Measurements from ENCODE around the gene SYNE2.

SYNE2 gene

DNA sequence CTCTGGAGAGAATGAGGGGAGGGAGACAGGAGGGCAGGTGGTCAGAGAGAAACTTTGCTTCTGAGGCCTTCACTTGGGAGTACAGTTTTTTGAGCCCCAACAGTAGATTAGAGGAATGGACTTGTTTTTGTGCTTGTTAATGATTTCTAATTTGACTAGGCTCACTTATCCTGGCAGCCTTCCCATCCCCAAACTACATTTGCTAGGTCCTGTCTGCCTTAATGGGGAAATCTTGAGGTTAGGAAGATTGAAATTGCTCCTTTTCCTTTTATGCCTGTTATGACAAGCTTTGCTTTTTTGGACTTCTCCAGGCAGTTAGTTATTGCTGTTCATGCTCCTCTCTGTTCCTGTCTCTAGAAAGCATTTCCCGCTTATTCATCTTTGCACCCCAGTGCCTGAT is 37.7 kb downstream of the SYNE2 start:
- peak overlapping the region; percentile 22; the same call in 1 of the 2 replicates for H3K27ac ChIP-seq (ENCODE audit: low read depth, low read length)
- no peaks in the 10 kb centered on the region for H3K27me3 ChIP-seq (ENCODE audit: low read length)
- no peak overlapping the region for H3K4me3 ChIP-seq (ENCODE audit: insufficient read depth, low read length, poor library complexity, severe bottlenecking)
- TF ChIP-seq, protein P1, sequence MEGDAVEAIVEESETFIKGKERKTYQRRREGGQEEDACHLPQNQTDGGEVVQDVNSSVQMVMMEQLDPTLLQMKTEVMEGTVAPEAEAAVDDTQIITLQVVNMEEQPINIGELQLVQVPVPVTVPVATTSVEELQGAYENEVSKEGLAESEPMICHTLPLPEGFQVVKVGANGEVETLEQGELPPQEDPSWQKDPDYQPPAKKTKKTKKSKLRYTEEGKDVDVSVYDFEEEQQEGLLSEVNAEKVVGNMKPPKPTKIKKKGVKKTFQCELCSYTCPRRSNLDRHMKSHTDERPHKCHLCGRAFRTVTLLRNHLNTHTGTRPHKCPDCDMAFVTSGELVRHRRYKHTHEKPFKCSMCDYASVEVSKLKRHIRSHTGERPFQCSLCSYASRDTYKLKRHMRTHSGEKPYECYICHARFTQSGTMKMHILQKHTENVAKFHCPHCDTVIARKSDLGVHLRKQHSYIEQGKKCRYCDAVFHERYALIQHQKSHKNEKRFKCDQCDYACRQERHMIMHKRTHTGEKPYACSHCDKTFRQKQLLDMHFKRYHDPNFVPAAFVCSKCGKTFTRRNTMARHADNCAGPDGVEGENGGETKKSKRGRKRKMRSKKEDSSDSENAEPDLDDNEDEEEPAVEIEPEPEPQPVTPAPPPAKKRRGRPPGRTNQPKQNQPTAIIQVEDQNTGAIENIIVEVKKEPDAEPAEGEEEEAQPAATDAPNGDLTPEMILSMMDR (IDR thresholded peaks at IDR 0.05; ENCODE audit: insufficient read depth, low read length, poor library complexity, severe bottlenecking), result no peak
- TF ChIP-seq EZH2phosphoT487 (conservative IDR thresholded peaks at IDR 0.05; ENCODE audit: low read length), result no peak
- peak overlapping the region; percentile 3 for H3K4me2 ChIP-seq (ENCODE audit: low read depth, low read length, poor library complexity, severe bottlenecking)
- H3K79me2 ChIP-seq (ENCODE audit: insufficient read depth, low read length), result peaks cover 100% of the 10 kb centered on the region
- H3K36me3 ChIP-seq (ENCODE audit: low read length), result no peaks in the 10 kb centered on the region; the same call in 1 of the 2 replicates
- 0 out of 2 replicates have a peak, but pooled peaks cover 10% of the 10 kb centered on the region for H3F3A ChIP-seq (ENCODE audit: insufficient read depth)
- H3K9me3 ChIP-seq (ENCODE audit: insufficient read depth, low read length), result no peaks in the 10 kb centered on the region
- H3K9me2 ChIP-seq (replicated peaks; ENCODE audit: insufficient read depth, low read length), result no peaks in the 10 kb centered on the region
- no peak overlapping the region for H3K9ac ChIP-seq (ENCODE audit: low read length)
- peaks cover 18% of the 10 kb centered on the region; the same call in 1 of the 2 replicates for H4K20me1 ChIP-seq (ENCODE audit: low read depth, low read length)
- H2AFZ ChIP-seq (ENCODE audit: low read depth, low read length, severe bottlenecking), result no peak overlapping the region

GRCh38 chr14:63891148-63891975 is 38.6 kb downstream of the SYNE2 start:
- no peaks in the 10 kb centered on the region for H3K9me3 ChIP-seq (ENCODE audit: insufficient read depth, low read length)
- H3K79me2 ChIP-seq (ENCODE audit: insufficient read depth, low read length), result peaks cover 100% of the 10 kb centered on the region
- H3K4me3 ChIP-seq (ENCODE audit: insufficient read depth, low read length, poor library complexity, severe bottlenecking), result no peak overlapping the region
- H3K36me3 ChIP-seq (ENCODE audit: low read length), result no peaks in the 10 kb centered on the region; the same call in 1 of the 2 replicates
- H4K20me1 ChIP-seq (ENCODE audit: low read depth, low read length), result peaks cover 12% of the 10 kb centered on the region
- no peaks in the 10 kb centered on the region for H3K9me2 ChIP-seq (replicated peaks; ENCODE audit: insufficient read depth, low read length)
- TF ChIP-seq, protein P1 (IDR thresholded peaks at IDR 0.05; ENCODE audit: insufficient read depth, low read length, poor library complexity, severe bottlenecking), result no peak
- TF ChIP-seq EZH2phosphoT487 (conservative IDR thresholded peaks at IDR 0.05; ENCODE audit: low read length), result no peak
- peak overlapping the region; percentile 3 for H3K4me2 ChIP-seq (ENCODE audit: low read depth, low read length, poor library complexity, severe bottlenecking)
- H3F3A ChIP-seq (ENCODE audit: insufficient read depth), result peaks cover 10% of the 10 kb centered on the region; the same call in 1 of the 2 replicates
- no peaks in the 10 kb centered on the region for H3K27me3 ChIP-seq (ENCODE audit: low read length)
- 0 out of 2 replicates have a peak overlapping the region, but pooled peaks have one; percentile 22 for H3K27ac ChIP-seq (ENCODE audit: low read depth, low read length)
- no peak overlapping the region for H3K9ac ChIP-seq (ENCODE audit: low read length)
- no peak overlapping the region for H2AFZ ChIP-seq (ENCODE audit: low read depth, low read length, severe bottlenecking)

DNA sequence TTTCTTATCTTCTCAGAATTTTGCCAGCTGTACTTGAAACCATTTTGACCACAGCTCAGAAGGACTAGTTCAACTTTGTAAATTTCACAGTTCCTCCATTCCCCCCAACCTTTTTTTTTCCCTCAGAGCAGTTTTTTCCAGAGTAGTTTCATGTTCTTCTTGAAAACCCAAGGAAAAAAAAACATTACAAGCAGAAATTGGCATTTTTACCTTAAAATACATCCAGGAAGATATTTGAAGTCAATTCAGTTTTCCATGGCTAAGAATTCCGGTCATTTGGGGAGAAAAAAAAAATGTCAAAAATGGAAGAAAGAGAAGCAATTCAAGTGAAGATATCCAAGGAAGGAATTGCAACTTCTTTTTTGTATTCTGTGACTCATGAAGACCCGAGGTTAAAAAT is 39.5 kb downstream of the SYNE2 start:
- Histone ChIP-seq H3K36me3 (ENCODE audit: low read length) (no peaks in the 10 kb centered on the region; the same call in 1 of the 2 replicates), H3K4me2 (ENCODE audit: low read depth, low read length, poor library complexity, severe bottlenecking) (no peak overlapping the region), H3F3A (ENCODE audit: insufficient read depth) (peaks cover 10% of the 10 kb centered on the region; the same call in 1 of the 2 replicates), H3K9ac (ENCODE audit: low read length) (no peak overlapping the region), H3K27ac (ENCODE audit: low read depth, low read length) (no peak overlapping the region), H4K20me1 (ENCODE audit: low read depth, low read length) (peaks cover 15% of the 10 kb centered on the region), H3K9me3 (ENCODE audit: insufficient read depth, low read length) (no peaks in the 10 kb centered on the region), H3K79me2 (ENCODE audit: insufficient read depth, low read length) (peaks cover 100% of the 10 kb centered on the region), H3K9me2 (replicated peaks; ENCODE audit: insufficient read depth, low read length) (no peaks in the 10 kb centered on the region), H3K4me3 (ENCODE audit: insufficient read depth, low read length, poor library complexity, severe bottlenecking) (no peak overlapping the region), H3K27me3 (ENCODE audit: low read length) (no peaks in the 10 kb centered on the region), H2AFZ (ENCODE audit: low read depth, low read length, severe bottlenecking) (no peak overlapping the region)
- no peak for TF ChIP-seq EZH2phosphoT487 (conservative IDR thresholded peaks at IDR 0.05; ENCODE audit: low read length)
- TF ChIP-seq, protein P1 (IDR thresholded peaks at IDR 0.05; ENCODE audit: insufficient read depth, low read length, poor library complexity, severe bottlenecking), result no peak

All from SU-DHL-6 (cell line).